ENCODE results near the gene GNG13.
"Not testable (repeated sequence)": the region's sequence is repeated elsewhere in the genome, so short reads cannot be mapped to it uniquely, and the experiment has no call there.

The GNG13 gene

GRCh38 chr16:760545-761343 lies 39.8 kb downstream of the GNG13 start, which contains the start of gene MSLN:
MSLN (plus strand) TSS chr16:760734; CDS start chr16:762681, 1,947 bp downstream.
- peak; percentile 59 for DNase-seq (ENCODE audit: low spot score)

GRCh38 chr16:760065-760464 lies 40.5 kb downstream of the GNG13 start:
- no peak for DNase-seq (ENCODE audit: low spot score)

GRCh38 chr16:759110-759910 lies 41.2 kb downstream of the GNG13 start:
- DNase-seq (ENCODE audit: low spot score), result no peak

- no peak for DNase-seq (ENCODE audit: low spot score)
Measured at GRCh38 chr16:756428-756827, 44.1 kb downstream of the GNG13 start.

- no peak for DNase-seq (ENCODE audit: low spot score)
Measured at GRCh38 chr16:754656-755055, 45.9 kb downstream of the GNG13 start.

- not testable (repeated sequence) for DNase-seq (ENCODE audit: low spot score)
Measured at GRCh38 chr16:754121-754607, 46.4 kb downstream of the GNG13 start.

GRCh38 chr16:752007-752312 lies 48.6 kb downstream of the GNG13 start:
- no peak for DNase-seq (ENCODE audit: low spot score)

GRCh38 chr16:751152-752006 lies 49.2 kb downstream of the GNG13 start:
- no peak for DNase-seq (ENCODE audit: low spot score)

- DNase-seq (ENCODE audit: low spot score), result no peak
Measured at GRCh38 chr16:750485-750884, 50.0 kb downstream of the GNG13 start.

GRCh38 chr16:749010-749409 lies 51.5 kb downstream of the GNG13 start:
- DNase-seq (ENCODE audit: low spot score), result peak; percentile 87

Measured in AG20443 (cell line).